ENCODE data around the gene TM2D1.
"Not testable (repeated sequence)": the region's sequence is repeated elsewhere in the genome, so short reads cannot be mapped to it uniquely, and the experiment has no call there.

The TM2D1 gene

GRCh38 chr1:61682891-61683290 is 42.0 kb downstream of the TM2D1 start:
- TF ChIP-seq CTCF (IDR thresholded peaks at IDR 0.05; ENCODE audit: insufficient read depth, missing control alignments): no peak
- DNase-seq (ENCODE audit: insufficient read length, low spot score) (no peak), FAIRE-seq (no peak)

GRCh38 chr1:61680500-61680899 is 44.4 kb downstream of the TM2D1 start:
- DNase-seq (ENCODE audit: insufficient read length, low spot score): no peak
- no peak for FAIRE-seq

GRCh38 chr1:61676881-61677280 is 48.1 kb downstream of the TM2D1 start:
- not testable (repeated sequence) for FAIRE-seq; DNase-seq (ENCODE audit: insufficient read length, low spot score)

More at GRCh38 chr1:61680500-61680899, 44.4 kb downstream of the TM2D1 start:
- no peak for TF ChIP-seq CTCF (IDR thresholded peaks at IDR 0.05; ENCODE audit: insufficient read depth, missing control alignments)

DNA sequence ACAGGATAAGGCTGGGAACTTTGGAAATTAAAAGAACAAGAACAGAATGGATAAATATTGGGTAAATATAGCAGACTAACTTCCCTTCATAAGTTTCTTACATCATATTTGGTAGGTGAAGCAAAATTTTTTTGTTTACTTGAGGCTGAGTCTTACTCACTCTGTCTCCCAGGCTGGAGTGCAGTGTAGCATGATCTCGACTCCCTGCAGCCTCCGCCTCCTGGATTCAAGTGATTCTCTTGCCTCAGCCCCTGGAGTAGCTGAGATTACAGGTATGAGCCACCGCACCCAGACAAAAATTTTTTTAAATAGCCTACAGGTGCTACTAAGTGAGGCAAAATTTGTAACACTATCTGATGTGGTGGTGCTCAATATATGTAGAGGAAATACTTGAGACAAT is 50.7 kb downstream of the TM2D1 start:
- no peak for DNase-seq (ENCODE audit: insufficient read length, low spot score)
- no peak for TF ChIP-seq CTCF (IDR thresholded peaks at IDR 0.05; ENCODE audit: insufficient read depth, missing control alignments)
- FAIRE-seq: no peak

DNA sequence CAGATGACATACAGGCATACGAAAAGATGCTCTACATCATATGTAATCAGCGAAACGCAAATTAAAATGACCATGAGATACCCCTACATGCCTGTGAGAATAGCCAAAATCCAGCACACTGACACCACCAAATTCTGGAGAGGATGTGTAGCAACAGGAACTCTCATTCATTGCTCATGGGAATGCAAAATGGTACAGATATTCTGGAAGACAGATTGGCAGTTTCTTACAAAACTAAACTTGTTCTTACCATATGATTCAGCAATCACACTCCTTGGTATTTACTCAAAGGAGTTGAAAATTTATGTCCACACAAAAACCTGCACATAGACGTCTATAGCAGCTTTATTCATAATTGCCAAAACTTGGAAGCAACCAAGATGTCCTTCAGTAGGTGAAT is 52.6 kb downstream of the TM2D1 start:
- no peak for DNase-seq (ENCODE audit: insufficient read length, low spot score)
- no peak for TF ChIP-seq CTCF (IDR thresholded peaks at IDR 0.05; ENCODE audit: insufficient read depth, missing control alignments)
- FAIRE-seq: no peak

DNA sequence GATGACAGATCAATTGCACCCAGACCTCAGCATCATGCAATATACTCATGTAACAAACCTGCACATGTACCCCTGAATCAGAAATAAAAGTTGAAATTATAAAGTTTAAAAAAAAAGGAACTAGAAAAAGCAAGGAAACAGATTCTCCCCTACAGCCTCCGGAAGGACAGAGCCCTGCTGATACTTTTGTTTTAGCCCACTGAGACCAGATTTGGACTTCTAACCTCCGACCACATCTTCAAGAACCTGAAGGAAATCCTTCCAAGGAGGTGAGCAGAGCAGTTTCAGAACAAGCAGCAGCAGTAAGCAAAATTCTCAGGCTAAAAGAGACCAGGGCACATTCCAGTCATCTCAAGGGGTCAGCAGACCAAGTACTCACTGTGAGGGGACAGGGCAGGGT is 54.5 kb downstream of the TM2D1 start:
- TF ChIP-seq CTCF (IDR thresholded peaks at IDR 0.05; ENCODE audit: insufficient read depth, missing control alignments): no peak
- DNase-seq (ENCODE audit: insufficient read length, low spot score): no peak
- no peak for FAIRE-seq

DNA sequence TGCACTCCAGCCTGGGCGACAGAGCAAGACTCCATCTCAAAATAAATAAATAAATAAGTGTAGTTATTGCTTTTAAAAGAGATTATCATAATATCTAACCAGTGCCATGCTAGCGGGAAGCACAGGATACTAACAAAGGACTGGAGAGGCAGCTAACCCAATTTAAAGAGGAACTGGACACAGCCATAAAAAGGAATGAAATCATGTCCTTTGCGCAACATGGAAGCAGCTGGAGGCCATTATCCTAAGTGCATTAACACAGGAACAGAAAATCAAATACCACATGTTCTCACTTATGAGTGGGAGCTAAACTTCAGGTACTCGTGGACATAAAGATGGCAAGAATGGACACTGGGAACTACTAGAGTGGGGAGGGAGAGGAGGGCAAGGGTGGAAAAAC is 54.9 kb downstream of the TM2D1 start:
- no peak for FAIRE-seq
- TF ChIP-seq CTCF (IDR thresholded peaks at IDR 0.05; ENCODE audit: insufficient read depth, missing control alignments): no peak
- DNase-seq (ENCODE audit: insufficient read length, low spot score): no peak

- DNase-seq (ENCODE audit: insufficient read length, low spot score) (no peak), FAIRE-seq (no peak)
- TF ChIP-seq CTCF (IDR thresholded peaks at IDR 0.05; ENCODE audit: insufficient read depth, missing control alignments): no peak
Measured at GRCh38 chr1:61659061-61659460, 65.9 kb downstream of the TM2D1 start.

Data from D721Med (cell line).